ENCODE results near the gene ENOX2. TPM values are rescaled to one million over a fixed set of nuclear protein-coding genes. Genes with fewer than 3 reads are reported as not detected.

Gene ENOX2
- total RNA-seq, 2 donors from 2014 or later, result 5.9 to 13.8 TPM

- no peak for DNase-seq (ENCODE audit: low spot score in 2 of 2)
- Mint-ChIP-seq H3K9me3 (no peaks in the 10 kb centered on the region), H3K27ac (no peak overlapping the region), H3K36me3 (peaks cover 7 to 16% of the 10 kb centered on the region in 2 donors)
- ATAC-seq, result no peak
Measured at GRCh38 chrX:130654409-130654950, 248.5 kb downstream of the ENOX2 start.

DNA sequence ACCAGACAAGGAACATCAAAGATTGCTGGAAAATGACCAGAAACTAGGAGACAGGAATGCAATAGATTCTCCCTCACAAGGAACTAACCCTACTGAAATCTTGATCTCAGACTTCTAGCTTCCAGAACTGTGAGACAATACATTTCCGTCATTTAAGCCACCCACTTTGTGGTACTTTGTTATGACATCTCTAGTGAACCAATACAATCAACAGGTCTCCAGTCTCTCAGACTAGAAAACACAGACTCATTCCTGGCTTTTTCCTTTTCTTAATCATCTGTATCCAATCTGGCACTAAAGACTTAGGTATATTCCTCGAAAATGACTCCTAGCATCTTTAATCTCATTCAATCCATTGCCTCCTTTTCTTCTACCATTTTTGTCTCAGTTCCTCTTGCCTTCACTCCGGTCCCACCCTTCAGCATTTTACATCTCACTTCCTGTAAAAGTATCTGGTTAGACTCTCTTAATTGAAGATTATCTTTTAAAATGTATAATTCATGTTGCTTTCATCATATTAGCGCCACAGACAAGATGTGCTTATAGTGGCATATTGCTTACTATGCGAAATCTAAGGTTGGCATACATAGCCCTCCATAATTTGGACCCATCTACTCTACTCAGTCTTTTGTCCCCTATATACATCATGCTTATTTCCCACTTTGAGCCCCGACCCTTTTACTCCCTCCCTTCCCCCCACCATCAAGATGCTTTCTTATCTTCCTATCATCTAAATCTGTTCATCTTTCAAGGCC is 250.0 kb downstream of the ENOX2 start:
- no peaks in the 10 kb centered on the region for H3K9me3 Mint-ChIP-seq
- no peak overlapping the region for H3K27ac Mint-ChIP-seq

GRCh38 chrX:130649738-130650137 is 253.3 kb downstream of the ENOX2 start:
- Mint-ChIP-seq H3K9me3 (no peaks in the 10 kb centered on the region), H3K36me3 (peaks cover 0 to 6% of the 10 kb centered on the region in 2 donors), H3K27ac (no peak overlapping the region)
- DNase-seq (ENCODE audit: low spot score in 2 of 2) (no peak), ATAC-seq (no peak)

More for the DNA sequence above, 250.0 kb downstream of the ENOX2 start:
- DNase-seq (ENCODE audit: low spot score in 2 of 2) (no peak), ATAC-seq (no peak)
- H3K36me3 Mint-ChIP-seq, result peaks cover 7 to 11% of the 10 kb centered on the region in 2 donors

GRCh38 chrX:130647468-130647867 is 255.5 kb downstream of the ENOX2 start:
- DNase-seq (ENCODE audit: low spot score in 2 of 2) (no peak), ATAC-seq (no peak)
- H3K9me3 Mint-ChIP-seq, result no peaks in the 10 kb centered on the region
- no peak overlapping the region for H3K27ac Mint-ChIP-seq
- peaks cover 0 to 6% of the 10 kb centered on the region in 2 donors for H3K36me3 Mint-ChIP-seq

DNA sequence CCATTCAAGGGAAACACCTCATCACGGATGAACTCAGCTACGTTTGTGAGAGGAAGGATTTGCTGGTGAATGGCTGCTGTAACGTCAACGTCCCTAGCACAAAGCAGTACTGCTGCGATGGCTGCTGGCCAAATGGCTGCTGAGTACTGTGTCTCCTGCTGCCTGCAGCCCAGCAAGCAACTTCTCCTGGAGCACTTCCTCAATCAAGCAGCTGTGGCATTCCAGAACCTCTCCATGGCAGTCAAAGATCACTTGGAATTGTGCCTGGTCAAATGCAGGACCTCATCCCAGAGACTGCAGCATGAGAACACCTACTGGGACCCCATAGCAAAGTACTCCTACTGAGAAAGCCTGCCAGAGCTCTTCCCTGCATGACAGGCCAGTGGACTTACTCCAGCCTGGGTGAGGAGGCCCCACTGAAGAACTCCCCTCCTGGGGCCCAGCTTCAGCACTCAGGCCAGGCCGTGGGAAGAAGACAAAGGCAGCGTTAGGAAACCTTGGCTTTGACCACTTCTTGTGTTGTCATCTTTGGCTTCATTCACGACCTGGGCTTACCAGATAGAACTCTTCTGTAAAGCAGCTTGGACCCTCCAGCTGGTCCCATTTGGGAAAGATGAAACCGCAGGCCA is 256.9 kb downstream of the ENOX2 start:
- H3K36me3 Mint-ChIP-seq, result peaks cover 0 to 6% of the 10 kb centered on the region in 2 donors
- no peak overlapping the region for H3K27ac Mint-ChIP-seq
- ATAC-seq (no peak), DNase-seq (ENCODE audit: low spot score in 2 of 2) (no peak)
- no peaks in the 10 kb centered on the region for H3K9me3 Mint-ChIP-seq

DNA sequence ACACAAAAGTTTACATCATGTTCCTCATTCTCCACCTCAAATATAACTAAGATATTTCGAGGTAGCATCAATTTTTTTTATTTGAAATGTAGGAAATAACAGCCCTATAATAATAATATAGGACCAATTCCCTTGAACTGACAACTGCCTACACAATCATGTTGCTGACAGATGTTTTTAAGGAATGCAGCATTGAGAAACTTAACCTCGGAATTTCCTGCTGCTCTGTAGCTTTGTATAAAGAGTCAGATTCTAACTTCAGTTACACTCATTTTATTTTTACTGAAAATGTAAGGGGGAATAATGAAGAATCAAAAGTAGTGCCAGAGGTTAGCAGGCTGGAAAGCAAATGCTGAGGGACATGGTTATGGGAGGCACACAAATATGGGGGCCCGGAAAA is 265.4 kb downstream of the ENOX2 start:
- Mint-ChIP-seq H3K27ac (no peak overlapping the region), H3K9me3 (no peaks in the 10 kb centered on the region), H3K36me3 (no peaks in the 10 kb centered on the region)
- ATAC-seq (no peak), DNase-seq (ENCODE audit: low spot score in 2 of 2) (no peak)

DNA sequence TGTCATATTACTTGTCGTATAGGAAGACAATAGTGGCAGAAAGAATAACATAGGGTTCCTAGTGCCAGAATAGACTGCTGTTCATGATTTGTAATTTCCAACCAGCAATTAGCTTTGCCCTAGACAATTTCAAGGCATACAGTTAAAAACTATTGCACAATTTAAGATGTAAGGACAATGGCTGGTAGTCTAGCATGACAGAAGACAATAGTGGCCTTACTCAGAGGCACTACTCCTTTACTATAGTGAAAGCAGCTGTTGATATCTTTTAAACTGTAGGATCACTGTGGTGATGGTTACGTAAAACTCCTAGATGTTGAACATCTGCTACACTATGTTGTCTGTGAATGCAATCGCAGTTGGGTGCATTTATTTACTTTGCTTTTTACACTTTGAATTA is 266.7 kb downstream of the ENOX2 start:
- Mint-ChIP-seq H3K9me3 (no peaks in the 10 kb centered on the region), H3K36me3 (no peaks in the 10 kb centered on the region), H3K27ac (no peak overlapping the region)
- DNase-seq (ENCODE audit: low spot score in 2 of 2) (no peak), ATAC-seq (no peak)

DNA sequence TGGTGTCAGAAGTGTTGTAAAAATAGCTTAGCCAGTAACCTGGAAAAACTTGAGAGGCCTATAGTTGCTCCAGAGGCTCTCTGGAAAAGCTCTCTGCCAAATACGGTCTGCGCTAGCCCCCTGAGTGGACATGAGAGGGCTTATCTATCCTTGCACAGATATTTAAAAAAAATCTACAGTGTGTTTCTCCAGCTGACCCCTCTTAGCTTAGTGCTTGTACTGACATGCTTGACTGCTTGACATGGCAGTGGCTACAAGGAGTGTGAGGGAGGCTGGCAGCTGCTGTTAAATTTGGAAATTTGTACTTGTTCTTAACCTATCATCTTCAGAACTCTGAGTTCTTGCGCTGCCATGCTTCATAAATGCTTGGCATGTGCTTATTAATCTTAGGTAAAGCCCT is 272.0 kb downstream of the ENOX2 start:
- no peaks in the 10 kb centered on the region for H3K9me3 Mint-ChIP-seq
- no peak for ATAC-seq
- DNase-seq (ENCODE audit: low spot score in 2 of 2), result no peak
- no peak overlapping the region for H3K27ac Mint-ChIP-seq
- H3K36me3 Mint-ChIP-seq, result no peaks in the 10 kb centered on the region

GRCh38 chrX:130628516-130628915 is 274.5 kb downstream of the ENOX2 start:
- no peak overlapping the region for H3K27ac Mint-ChIP-seq
- no peak for ATAC-seq
- no peaks in the 10 kb centered on the region for H3K36me3 Mint-ChIP-seq

GRCh38 chrX:130626521-130626920 is 276.5 kb downstream of the ENOX2 start:
- ATAC-seq (no peak), DNase-seq (ENCODE audit: low spot score in 2 of 2) (no peak)
- Mint-ChIP-seq H3K9me3 (no peaks in the 10 kb centered on the region), H3K36me3 (no peaks in the 10 kb centered on the region), H3K27ac (no peak overlapping the region)

More at GRCh38 chrX:130628516-130628915, 274.5 kb downstream of the ENOX2 start:
- no peaks in the 10 kb centered on the region for H3K9me3 Mint-ChIP-seq
- no peak for DNase-seq (ENCODE audit: low spot score in 2 of 2)

DNA sequence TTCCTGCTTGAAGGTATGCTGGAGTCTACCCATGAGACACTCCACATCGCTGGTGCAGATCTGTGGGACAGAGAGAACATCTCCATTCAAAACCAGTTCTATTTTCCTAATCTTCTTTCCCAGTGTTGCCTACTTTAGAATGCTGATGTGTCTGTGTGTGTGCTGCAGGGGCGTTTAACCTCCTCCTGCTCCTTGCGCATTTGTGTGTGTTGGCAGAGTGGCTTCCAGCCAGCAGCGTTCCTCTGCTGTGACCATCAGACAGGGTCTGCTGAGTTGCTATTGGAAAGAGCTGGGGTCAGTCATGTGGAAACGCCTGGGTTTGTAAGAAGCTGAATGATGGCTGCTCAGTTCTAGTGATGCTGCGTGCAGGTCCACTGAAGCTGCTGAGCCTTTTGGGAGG is 277.6 kb downstream of the ENOX2 start:
- Mint-ChIP-seq H3K27ac (no peak overlapping the region), H3K36me3 (no peaks in the 10 kb centered on the region), H3K9me3 (no peaks in the 10 kb centered on the region)
- DNase-seq (ENCODE audit: low spot score in 2 of 2), result no peak
- ATAC-seq, result no peak

DNA sequence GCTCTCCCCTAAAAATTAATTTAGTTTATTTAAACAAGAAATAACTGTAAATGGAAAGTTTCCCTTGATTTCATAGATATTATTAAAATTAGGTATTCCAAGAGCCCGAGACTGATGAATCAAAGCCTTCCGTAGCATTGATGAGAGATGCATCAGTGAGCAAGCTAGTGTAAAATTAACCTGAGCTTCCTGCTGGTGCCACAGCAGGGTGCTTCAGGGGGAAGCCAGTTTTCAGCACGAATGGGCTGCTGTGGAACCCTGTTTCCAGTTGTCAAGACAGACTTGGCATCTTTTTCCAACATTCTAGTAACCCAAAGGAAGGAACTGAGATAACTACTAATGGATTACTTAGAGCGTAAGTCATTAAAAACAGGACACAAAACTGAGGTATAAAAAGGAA is 279.5 kb downstream of the ENOX2 start:
- DNase-seq (ENCODE audit: low spot score in 2 of 2) (no peak), ATAC-seq (no peak)
- Mint-ChIP-seq H3K9me3 (no peaks in the 10 kb centered on the region), H3K36me3 (no peaks in the 10 kb centered on the region), H3K27ac (no peak overlapping the region)

GRCh38 chrX:130615941-130616340 is 287.1 kb downstream of the ENOX2 start:
- H3K27ac Mint-ChIP-seq, result no peak overlapping the region
- no peaks in the 10 kb centered on the region for H3K9me3 Mint-ChIP-seq
- DNase-seq (ENCODE audit: low spot score in 2 of 2), result no peak
- no peak for ATAC-seq
- no peaks in the 10 kb centered on the region for H3K36me3 Mint-ChIP-seq

- H3K9me3 Mint-ChIP-seq, result no peaks in the 10 kb centered on the region
- H3K27ac Mint-ChIP-seq, result no peak overlapping the region
- no peak for DNase-seq (ENCODE audit: low spot score in 2 of 2)
- H3K36me3 Mint-ChIP-seq, result no peaks in the 10 kb centered on the region
- ATAC-seq, result no peak
Measured at GRCh38 chrX:130607431-130607830, 295.6 kb downstream of the ENOX2 start.

GRCh38 chrX:130606425-130606824 is 296.6 kb downstream of the ENOX2 start:
- no peak for ATAC-seq
- no peak for DNase-seq (ENCODE audit: low spot score in 2 of 2)
- Mint-ChIP-seq H3K27ac (no peak overlapping the region), H3K36me3 (no peaks in the 10 kb centered on the region), H3K9me3 (no peaks in the 10 kb centered on the region)

DNA sequence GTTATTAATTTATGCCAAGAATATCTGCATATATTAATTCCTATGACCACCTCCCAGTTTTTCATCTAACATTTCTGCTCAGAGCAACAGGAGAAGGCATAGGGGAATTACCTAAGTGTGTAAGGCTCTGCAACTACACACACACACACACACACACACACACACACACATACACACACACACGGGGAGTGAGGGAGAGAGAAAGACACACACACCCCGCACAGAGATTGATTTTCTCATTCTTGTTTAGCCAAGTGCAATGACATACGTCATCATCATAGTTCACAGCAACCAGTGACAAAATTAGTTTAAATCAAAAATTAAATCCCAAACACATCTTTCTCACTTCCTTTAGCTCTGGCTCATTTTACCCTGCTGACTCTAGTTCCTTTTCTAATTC is 298.1 kb downstream of the ENOX2 start:
- DNase-seq (ENCODE audit: low spot score in 2 of 2), result no peak

DNA sequence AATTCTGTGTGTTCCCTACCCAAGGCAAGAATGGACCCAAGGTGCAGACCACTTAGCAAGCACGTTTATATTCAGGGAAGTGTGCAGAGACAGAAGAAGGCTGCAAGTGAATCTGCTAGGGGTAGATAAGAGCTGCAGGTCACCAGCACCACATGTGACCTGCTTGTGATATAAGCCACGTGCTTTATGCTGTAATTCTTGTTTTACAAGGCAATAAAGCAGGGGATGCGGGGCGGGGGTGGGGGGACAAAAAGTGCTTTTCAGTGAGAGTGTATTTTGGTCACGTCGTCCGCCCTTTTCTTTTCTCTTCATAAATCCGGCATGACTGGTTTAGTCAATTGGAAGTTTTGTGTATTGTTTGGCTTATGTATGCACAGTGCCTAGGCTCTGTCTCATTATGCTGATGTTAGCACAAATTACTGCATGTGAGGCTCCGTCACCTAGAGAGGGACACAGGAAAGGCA is 308.5 kb downstream of the ENOX2 start:
- no peak overlapping the region for H3K27ac Mint-ChIP-seq

More for the DNA sequence above, 298.1 kb downstream of the ENOX2 start:
- H3K27ac Mint-ChIP-seq, result no peak overlapping the region
- no peaks in the 10 kb centered on the region for H3K9me3 Mint-ChIP-seq
- ATAC-seq, result no peak
- H3K36me3 Mint-ChIP-seq, result no peaks in the 10 kb centered on the region

GRCh38 chrX:130593911-130594310 is 309.1 kb downstream of the ENOX2 start:
- DNase-seq (ENCODE audit: low spot score in 2 of 2) (no peak), ATAC-seq (no peak)
- H3K36me3 Mint-ChIP-seq, result no peaks in the 10 kb centered on the region
- no peaks in the 10 kb centered on the region for H3K9me3 Mint-ChIP-seq
- H3K27ac Mint-ChIP-seq, result no peak overlapping the region

More for the DNA sequence above, 308.5 kb downstream of the ENOX2 start:
- Mint-ChIP-seq H3K9me3 (no peaks in the 10 kb centered on the region), H3K36me3 (no peaks in the 10 kb centered on the region)
- DNase-seq (ENCODE audit: low spot score in 2 of 2) (no peak), ATAC-seq (no peak)
